Endothelial cell (in vitro differentiated cells): Measurements from ENCODE around the gene LYSMD3. TPM values are rescaled to one million over a fixed set of nuclear protein-coding genes. Genes with fewer than 3 reads are reported as not detected.

ENCODE experiments used
- DNase-seq: peaks from one replicate; pipeline ENCODE4 v3.0.0; 2021; ENCODE audit warnings: low spot score
- H3K27ac Mint-ChIP-seq: one replicate; pipeline ENCODE4 v1.8.0; 2021; ENCODE audit warnings: mixed read lengths, inconsistent platforms; ENCODE audit not compliant: unreplicated experiment
- H3K27me3 Mint-ChIP-seq: one replicate; pipeline ENCODE4 v1.8.0; 2021; ENCODE audit warnings: mild to moderate bottlenecking, moderate library complexity, mixed read lengths, inconsistent platforms; ENCODE audit not compliant: unreplicated experiment
- H3K36me3 Mint-ChIP-seq: one replicate; pipeline ENCODE4 v1.8.0; 2021; ENCODE audit warnings: mild to moderate bottlenecking, low read depth, mixed read lengths, inconsistent platforms; ENCODE audit not compliant: unreplicated experiment
- H3K4me1 Mint-ChIP-seq: one replicate; pipeline ENCODE4 v1.8.0; 2021; ENCODE audit warnings: mild to moderate bottlenecking, mixed read lengths, inconsistent platforms; ENCODE audit not compliant: unreplicated experiment
- H3K4me3 Mint-ChIP-seq: one replicate; pipeline ENCODE4 v1.8.0; 2021; ENCODE audit warnings: mild to moderate bottlenecking, mixed read lengths, inconsistent platforms; ENCODE audit not compliant: unreplicated experiment
- H3K9me3 Mint-ChIP-seq: one replicate; pipeline ENCODE4 v1.8.0; 2021; ENCODE audit warnings: mixed read lengths, inconsistent platforms; ENCODE audit not compliant: unreplicated experiment
- total RNA-seq: library from RNA; stranded (reverse); fragmentation: NEBNext Ultra II Directional; extraction: Animal tissue kit (Norgen Biotek cat#: 25700); gene quantifications from one replicate; pipeline ENCODE4 v1.2.1, GENCODE V29; 2021; ENCODE audit not compliant: unreplicated experiment
- TF ChIP-seq, protein P1 (sequence below): fragments of 200-600 bp; sonication (generic); IDR thresholded peaks from one replicate; pipeline ENCODE4 v1.5.0; 2021; ENCODE audit warnings: antibody characterized with exemption; ENCODE audit not compliant: unreplicated experiment

Gene LYSMD3
- total RNA-seq, 1 donor from 2014 or later: 15.6 TPM

- no peaks in the 10 kb centered on the region for H3K27me3 Mint-ChIP-seq
- DNase-seq: no peak
- no peaks in the 10 kb centered on the region for H3K36me3 Mint-ChIP-seq
- H3K9me3 Mint-ChIP-seq: no peaks in the 10 kb centered on the region
- H3K27ac Mint-ChIP-seq: no peak overlapping the region
- TF ChIP-seq, protein P1, sequence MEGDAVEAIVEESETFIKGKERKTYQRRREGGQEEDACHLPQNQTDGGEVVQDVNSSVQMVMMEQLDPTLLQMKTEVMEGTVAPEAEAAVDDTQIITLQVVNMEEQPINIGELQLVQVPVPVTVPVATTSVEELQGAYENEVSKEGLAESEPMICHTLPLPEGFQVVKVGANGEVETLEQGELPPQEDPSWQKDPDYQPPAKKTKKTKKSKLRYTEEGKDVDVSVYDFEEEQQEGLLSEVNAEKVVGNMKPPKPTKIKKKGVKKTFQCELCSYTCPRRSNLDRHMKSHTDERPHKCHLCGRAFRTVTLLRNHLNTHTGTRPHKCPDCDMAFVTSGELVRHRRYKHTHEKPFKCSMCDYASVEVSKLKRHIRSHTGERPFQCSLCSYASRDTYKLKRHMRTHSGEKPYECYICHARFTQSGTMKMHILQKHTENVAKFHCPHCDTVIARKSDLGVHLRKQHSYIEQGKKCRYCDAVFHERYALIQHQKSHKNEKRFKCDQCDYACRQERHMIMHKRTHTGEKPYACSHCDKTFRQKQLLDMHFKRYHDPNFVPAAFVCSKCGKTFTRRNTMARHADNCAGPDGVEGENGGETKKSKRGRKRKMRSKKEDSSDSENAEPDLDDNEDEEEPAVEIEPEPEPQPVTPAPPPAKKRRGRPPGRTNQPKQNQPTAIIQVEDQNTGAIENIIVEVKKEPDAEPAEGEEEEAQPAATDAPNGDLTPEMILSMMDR: no peak
- H3K4me1 Mint-ChIP-seq: peaks cover 10% of the 10 kb centered on the region
- no peak overlapping the region for H3K4me3 Mint-ChIP-seq
Observed at GRCh38 chr5:90549223-90549622, 19.8 kb upstream of the LYSMD3 start.

DNA sequence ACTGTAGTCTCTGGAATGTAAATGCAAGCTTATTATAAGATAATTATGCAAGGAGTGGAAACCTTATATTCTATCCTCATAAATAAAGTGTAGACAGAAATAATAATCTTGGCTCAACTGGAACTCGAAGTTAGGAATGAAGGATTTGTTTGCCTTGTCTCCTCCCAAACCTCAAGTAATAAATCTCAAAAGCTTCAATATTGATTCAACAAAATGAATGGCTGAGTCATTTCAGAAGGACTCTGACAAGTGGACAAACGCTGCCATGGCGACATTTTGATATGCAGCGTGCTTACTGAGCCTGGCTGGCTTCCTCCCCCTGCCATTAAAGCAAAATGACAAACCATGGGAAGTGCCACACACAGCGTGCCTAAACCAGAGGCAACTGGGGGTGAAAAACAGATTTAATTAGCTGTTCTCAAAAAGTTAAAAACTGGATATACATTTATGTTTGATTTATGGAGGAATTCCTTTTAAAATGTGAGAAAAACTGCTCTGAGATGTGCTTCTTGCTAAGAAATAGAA lies 18.7 kb upstream of the LYSMD3 start:
- TF ChIP-seq, protein P1: no peak
- Mint-ChIP-seq H3K27ac (no peak overlapping the region), H3K27me3 (no peaks in the 10 kb centered on the region), H3K36me3 (no peaks in the 10 kb centered on the region), H3K4me1 (peaks cover 5% of the 10 kb centered on the region), H3K9me3 (no peaks in the 10 kb centered on the region), H3K4me3 (no peak overlapping the region)
- no peak for DNase-seq

DNA sequence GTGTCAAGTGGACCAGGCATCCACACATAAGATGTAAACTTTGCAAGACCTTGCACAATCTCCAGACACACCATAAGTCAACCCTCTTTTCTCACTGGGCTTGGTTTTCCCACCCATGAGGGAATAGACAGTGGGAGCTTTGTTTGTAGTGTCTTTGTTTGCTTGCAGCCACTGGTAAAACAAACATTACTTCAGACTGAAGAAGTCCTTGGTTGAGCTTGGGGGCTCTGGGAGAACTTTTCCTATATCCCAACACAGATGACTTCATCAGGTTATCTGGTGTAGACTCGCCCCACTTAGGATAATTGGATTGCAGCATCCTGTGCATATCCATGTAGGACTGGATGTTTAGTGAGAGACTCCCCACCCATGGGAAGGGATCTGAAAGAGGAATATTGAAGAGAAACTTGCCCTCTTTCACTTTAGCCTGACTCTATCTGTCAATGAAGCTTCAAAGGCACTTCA lies 17.7 kb upstream of the LYSMD3 start:
- DNase-seq: no peak
- Mint-ChIP-seq H3K36me3 (no peaks in the 10 kb centered on the region), H3K4me3 (no peak overlapping the region), H3K4me1 (peaks cover 4% of the 10 kb centered on the region), H3K27ac (no peak overlapping the region), H3K27me3 (no peaks in the 10 kb centered on the region), H3K9me3 (no peaks in the 10 kb centered on the region)
- TF ChIP-seq, protein P1: no peak

GRCh38 chr5:90546216-90546837 lies 16.9 kb upstream of the LYSMD3 start:
- Mint-ChIP-seq H3K27me3 (no peaks in the 10 kb centered on the region), H3K27ac (no peak overlapping the region), H3K4me1 (no peaks in the 10 kb centered on the region), H3K36me3 (no peaks in the 10 kb centered on the region), H3K9me3 (no peaks in the 10 kb centered on the region), H3K4me3 (no peak overlapping the region)
- DNase-seq: no peak
- TF ChIP-seq, protein P1: no peak

DNA sequence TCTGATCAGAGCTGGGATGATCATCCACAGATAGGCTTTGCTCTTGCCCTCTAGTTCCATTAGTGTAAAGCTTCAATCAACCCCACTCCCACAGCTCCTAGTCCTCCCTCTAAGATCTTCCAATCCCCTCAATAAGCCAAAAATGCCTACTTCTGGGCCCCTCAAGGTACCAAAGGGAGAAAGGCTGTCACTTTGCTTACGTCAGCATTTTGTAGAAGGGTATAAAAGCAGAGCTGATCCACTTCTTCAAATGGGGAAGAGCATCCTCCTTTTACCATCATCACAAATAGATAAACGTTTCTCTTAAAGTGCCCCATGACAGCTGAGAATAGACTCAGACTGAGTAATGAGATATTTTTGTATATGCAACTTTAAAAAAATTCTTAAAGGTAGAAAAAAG lies 16.1 kb upstream of the LYSMD3 start:
- TF ChIP-seq, protein P1: no peak
- no peak for DNase-seq
- Mint-ChIP-seq H3K36me3 (no peaks in the 10 kb centered on the region), H3K27ac (no peak overlapping the region), H3K27me3 (no peaks in the 10 kb centered on the region), H3K9me3 (no peaks in the 10 kb centered on the region), H3K4me3 (no peak overlapping the region), H3K4me1 (no peaks in the 10 kb centered on the region)
